ENCODE results near the gene TMEM30A.

DNA sequence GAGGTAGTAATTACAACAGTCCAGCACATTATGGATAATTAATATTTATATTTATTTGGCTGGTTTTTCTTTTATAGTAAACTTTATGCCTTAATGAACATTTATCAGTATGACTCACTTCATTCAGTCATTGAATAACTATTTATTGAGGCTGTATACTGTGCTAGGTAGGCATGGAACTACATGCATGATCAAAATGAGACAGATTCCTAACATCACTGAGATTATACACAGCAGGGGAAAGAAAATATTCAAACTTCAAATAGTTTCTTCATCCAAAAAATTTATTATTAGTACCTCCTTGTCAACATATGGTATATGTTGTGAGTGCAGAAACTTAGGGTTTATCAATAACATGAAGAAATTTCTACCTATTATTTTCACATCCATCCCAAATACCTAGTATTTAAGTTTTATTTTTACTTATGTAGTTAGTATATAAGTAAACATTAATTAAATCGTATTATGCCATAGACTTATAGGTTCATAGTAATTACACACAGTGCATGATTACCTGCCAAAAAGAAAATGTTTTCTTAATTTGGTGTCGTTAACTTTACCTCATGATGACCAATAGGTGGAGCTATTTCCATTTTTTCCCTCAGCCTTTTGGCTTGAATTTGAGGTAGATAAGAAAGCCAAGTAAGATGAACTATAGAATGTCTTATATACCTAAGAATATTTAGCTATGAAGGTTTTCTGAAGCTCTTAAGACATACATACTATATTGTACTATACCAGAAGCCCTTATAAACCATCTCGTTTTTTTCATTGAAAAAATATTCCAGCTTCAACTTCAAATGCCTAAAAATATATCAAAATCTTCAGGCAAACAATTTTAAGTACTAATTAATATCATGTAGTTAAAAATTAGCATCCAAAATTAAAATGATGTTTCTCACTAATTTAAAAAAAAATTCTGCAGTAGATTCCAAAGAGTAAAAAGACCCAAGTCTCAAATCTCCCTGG is 12.5 kb upstream of the TMEM30A start:
- no peak for TF ChIP-seq POLR2A (IDR thresholded peaks at IDR 0.05)
- TF ChIP-seq, protein P1, sequence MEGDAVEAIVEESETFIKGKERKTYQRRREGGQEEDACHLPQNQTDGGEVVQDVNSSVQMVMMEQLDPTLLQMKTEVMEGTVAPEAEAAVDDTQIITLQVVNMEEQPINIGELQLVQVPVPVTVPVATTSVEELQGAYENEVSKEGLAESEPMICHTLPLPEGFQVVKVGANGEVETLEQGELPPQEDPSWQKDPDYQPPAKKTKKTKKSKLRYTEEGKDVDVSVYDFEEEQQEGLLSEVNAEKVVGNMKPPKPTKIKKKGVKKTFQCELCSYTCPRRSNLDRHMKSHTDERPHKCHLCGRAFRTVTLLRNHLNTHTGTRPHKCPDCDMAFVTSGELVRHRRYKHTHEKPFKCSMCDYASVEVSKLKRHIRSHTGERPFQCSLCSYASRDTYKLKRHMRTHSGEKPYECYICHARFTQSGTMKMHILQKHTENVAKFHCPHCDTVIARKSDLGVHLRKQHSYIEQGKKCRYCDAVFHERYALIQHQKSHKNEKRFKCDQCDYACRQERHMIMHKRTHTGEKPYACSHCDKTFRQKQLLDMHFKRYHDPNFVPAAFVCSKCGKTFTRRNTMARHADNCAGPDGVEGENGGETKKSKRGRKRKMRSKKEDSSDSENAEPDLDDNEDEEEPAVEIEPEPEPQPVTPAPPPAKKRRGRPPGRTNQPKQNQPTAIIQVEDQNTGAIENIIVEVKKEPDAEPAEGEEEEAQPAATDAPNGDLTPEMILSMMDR (IDR thresholded peaks at IDR 0.05) = peak; percentile 53 to 78 (median 59)

All from testis (tissue), 2 donors.